LNCAP (cell line): ENCODE data around the gene C19orf33.

Source experiments
- CTCF ChIP-seq: fragments of 450-650 bp; IDR thresholded peaks from 2 replicates; pipeline ENCODE4 v1.5.1; 2017; ENCODE audit warnings: mild to moderate bottlenecking

Gene C19orf33

GRCh38 chr19:38294090-38294489, 10.0 kb upstream of the C19orf33 start:
- TF ChIP-seq CTCF: no peak

- no peak for TF ChIP-seq CTCF
Observed at GRCh38 chr19:38298821-38299680, 5.0 kb upstream of the C19orf33 start.

DNA sequence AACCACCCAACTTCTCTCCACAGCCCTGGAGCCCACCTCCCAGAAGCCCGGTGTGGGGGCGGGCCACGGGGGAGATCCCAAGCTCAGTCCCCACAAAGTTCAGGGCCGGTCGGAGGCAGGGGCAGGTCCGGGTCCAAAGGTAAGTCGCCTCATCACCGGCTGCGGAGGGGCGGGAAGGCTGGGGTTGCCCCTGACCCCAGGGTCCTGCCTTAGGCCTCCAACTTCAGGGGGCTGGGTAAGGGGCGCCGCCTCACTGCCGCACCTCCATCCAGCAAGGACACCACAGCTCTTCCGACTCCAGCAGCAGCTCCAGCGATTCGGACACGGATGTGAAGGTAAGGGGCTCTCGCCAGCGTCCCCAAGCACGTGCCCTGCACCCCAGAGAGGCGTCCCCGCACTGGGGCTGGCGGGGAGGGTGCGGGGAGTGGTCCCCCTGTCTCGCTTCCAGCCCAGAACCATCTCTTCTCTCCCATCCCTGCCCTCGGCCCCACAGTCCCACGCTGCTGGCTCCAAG, 358 bp downstream of the C19orf33 start:
- TF ChIP-seq CTCF: no peak

DNA sequence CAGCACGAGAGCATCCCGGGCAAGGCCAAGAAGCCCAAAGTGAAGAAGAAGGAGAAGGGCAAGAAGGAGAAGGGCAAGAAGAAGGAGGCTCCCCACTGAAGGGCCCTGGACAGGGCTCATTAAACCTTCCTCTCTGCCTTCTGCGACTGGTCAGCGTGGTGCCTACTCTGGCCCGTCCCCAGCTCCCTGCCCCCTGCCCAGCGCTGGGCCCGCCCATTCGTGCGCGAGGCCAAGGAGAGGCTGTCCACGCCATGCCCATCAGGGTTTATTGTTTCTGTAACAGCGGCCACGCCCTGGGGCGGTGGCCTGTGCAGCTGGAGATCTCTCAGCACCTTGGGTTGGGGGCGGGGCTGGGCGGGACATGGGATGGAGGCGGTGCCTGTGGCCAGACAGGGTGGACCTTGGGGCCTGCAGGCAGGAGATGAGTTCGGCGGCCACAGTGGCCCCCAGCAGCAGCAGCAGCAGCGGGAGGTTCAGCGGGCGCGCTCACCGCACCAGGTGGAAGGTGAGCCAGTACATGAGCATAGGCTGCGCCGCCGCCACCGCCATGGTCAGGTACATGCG, 897 bp downstream of the C19orf33 start:
- TF ChIP-seq CTCF: no peak

GRCh38 chr19:38306236-38306635, 2.2 kb downstream of the C19orf33 start:
- no peak for TF ChIP-seq CTCF

DNA sequence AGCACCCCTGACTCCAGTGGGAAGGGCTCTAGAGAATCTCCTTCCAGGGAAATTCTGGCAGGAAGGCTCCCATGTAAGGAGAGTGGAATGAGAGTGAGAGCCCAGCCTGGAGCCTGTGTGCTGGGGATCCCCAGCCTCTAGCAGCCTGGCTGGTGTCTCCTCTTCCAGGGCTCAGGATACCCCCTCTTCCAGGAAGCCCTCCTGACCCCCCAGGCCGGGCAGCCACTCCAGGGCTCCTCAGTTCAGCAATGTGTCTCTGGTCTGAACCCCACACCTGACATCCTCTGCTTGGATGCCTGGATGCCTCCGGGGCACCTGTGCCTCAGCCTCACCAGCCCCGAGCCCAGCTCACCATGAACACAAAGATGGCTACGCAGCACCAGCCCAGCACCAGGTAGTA, 3.0 kb downstream of the C19orf33 start:
- TF ChIP-seq CTCF: no peak

DNA sequence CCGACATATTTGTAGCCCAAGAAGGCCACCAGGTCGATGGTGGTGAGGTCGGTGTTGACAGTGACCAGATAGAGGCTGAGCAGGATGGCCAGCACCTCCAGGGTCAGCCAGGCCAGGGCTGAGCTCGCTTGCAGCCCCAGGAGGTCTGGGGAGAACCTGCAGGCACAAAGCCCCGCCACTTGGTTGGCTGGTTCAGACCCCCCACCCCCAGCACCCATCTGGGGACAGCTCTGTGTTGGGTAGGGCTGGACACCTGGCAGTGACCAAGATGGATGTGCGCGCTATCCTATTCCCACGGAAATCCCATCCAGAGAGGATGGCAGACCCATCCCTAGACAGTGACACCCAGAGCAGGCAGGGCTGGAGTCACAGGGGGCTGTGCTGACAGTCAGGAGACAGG, 3.5 kb downstream of the C19orf33 start:
- no peak for TF ChIP-seq CTCF
